ENCODE data around the gene RETREG1.

DNA sequence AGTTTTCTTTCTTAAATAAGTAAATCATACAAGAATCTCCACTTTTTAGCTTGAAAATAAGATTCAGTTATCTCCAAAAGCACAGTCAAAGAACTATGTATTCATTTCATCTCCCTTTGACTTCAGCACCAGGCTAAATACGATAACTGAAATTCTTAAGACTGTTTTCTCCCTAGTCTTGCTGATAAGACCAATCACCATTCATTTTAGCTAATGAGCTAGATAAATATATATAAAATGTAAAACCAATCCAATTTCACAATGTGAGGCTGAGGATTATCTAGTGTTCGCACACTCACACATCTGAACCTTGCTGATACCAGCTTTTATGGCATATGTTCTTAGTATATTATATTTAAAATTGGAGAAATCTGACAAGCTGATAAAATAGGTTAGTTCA lies 133.9 kb downstream of the RETREG1 start:
- TF ChIP-seq, protein P1, sequence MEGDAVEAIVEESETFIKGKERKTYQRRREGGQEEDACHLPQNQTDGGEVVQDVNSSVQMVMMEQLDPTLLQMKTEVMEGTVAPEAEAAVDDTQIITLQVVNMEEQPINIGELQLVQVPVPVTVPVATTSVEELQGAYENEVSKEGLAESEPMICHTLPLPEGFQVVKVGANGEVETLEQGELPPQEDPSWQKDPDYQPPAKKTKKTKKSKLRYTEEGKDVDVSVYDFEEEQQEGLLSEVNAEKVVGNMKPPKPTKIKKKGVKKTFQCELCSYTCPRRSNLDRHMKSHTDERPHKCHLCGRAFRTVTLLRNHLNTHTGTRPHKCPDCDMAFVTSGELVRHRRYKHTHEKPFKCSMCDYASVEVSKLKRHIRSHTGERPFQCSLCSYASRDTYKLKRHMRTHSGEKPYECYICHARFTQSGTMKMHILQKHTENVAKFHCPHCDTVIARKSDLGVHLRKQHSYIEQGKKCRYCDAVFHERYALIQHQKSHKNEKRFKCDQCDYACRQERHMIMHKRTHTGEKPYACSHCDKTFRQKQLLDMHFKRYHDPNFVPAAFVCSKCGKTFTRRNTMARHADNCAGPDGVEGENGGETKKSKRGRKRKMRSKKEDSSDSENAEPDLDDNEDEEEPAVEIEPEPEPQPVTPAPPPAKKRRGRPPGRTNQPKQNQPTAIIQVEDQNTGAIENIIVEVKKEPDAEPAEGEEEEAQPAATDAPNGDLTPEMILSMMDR (IDR thresholded peaks at IDR 0.05) = no peak
- no peak for TF ChIP-seq EZH2phosphoT487 (IDR thresholded peaks at IDR 0.05)
- no peak for TF ChIP-seq EZH2 (IDR thresholded peaks at IDR 0.05)

Data from neural progenitor cell (in vitro differentiated cells).